HCT116 (cell line): ENCODE measurements around the gene TMEM266. TPM values are rescaled to one million over a fixed set of nuclear protein-coding genes. Genes with fewer than 3 reads are reported as not detected.
A peak's percentile ranks its signal among the peaks of the same experiment; 100 is the strongest.

Experiments
- ATAC-seq: fragments of 200-7000 bp; cut with Tn5 transposase; 2 replicates; pipeline ENCODE4 v1.9.1; 2020; ENCODE audit warnings: mild to moderate bottlenecking, moderate library complexity
- BruUV-seq: library from RNA; stranded (reverse); fragments of 400-500 nt; replicated peaks from 2 replicates; lab custom pipeline; 2021; lab: Mats Ljungman, UMichigan
- CTCF ChIA-PET: fragments of 300-600 bp; sonication (Branson Sonifier 250); formaldehyde crosslinking; loops from one replicate; lab custom pipeline; 2021; ENCODE audit warnings: antibody characterized with exemption; lab: Charles Lee
- POLR2A ChIA-PET: fragments of 300-600, 350-600 bp; sonication (Branson Sonifier 250); formaldehyde crosslinking; loops from one replicate; lab custom pipeline; 2021; ENCODE audit warnings: antibody characterized with exemption; lab: Charles Lee
- RAD21 ChIA-PET, 2 experiments: fragments of 300-600 bp; sonication (Branson Sonifier 250); formaldehyde crosslinking; loops; one replicate each; lab custom pipeline; 2023; ENCODE audit warnings: low total read pairs in 2 of 2; ENCODE audit not compliant: uncharacterized antibody in 2 of 2, unreplicated experiment in 2 of 2, low non-redundant PET in 1 of 2; lab: Charles Lee
- DNase-seq: peaks from one replicate; pipeline ENCODE4 v3.0.0-alpha.2; 2010; ENCODE audit warnings: low read depth, low spot score
- H2AFZ ChIP-seq: fragments of 200-600 bp; shearing (Covaris generic), sonication (generic); 2 replicates; pipeline ENCODE4 v1.6.1; 2017; ENCODE audit warnings: low read depth, mixed run types, mixed read lengths, antibody characterized with exemption, low read length; ENCODE audit not compliant: poor library complexity, severe bottlenecking
- H3K27ac ChIP-seq: 2 replicates; pipeline ENCODE4 v1.5.1; 2012; ENCODE audit warnings: low read depth, low read length
- H3K27me3 ChIP-seq: fragments of 200-600 bp; sonication (generic); 2 replicates; pipeline ENCODE4 v1.6.1; 2016; ENCODE audit warnings: mixed run types, low read length, mixed read lengths; ENCODE audit not compliant: insufficient read depth
- H3K36me3 ChIP-seq, 2 experiments: fragments of 200-500 bp in 1 of 2; fragments of 200-600 bp in 1 of 2; sonication (Bioruptor generic) in 1 of 2; sonication (generic) in 1 of 2; 2 replicates each; pipeline versions ENCODE4 v1.5.1 to v1.6.1; 2014 to 2016; ENCODE audit warnings: low read length in 2 of 2, inconsistent platforms in 1 of 2, mixed read lengths in 1 of 2, mixed run types in 1 of 2; ENCODE audit not compliant: insufficient read depth in 2 of 2, control insufficient read depth in 1 of 2
- H3K4me1 ChIP-seq, 2 experiments: fragments of 200-600 bp in 1 of 2; sonication (generic) in 1 of 2; 2 replicates each; pipeline versions ENCODE4 v1.5.1 to v1.6.1; 2012 to 2017; ENCODE audit warnings: low read length in 2 of 2, inconsistent platforms in 1 of 2, mild to moderate bottlenecking in 1 of 2, mixed read lengths in 1 of 2, mixed run types in 1 of 2, moderate library complexity in 1 of 2; ENCODE audit not compliant: insufficient read depth in 2 of 2, control insufficient read depth in 1 of 2
- H3K4me2 ChIP-seq: fragments of 200-600 bp; sonication (generic); 2 replicates; pipeline ENCODE4 v1.6.1; 2017; ENCODE audit warnings: mixed run types, low read length, mixed read lengths
- H3K4me3 ChIP-seq, 2 experiments: fragments of 200-600 bp in 1 of 2; sonication (generic) in 1 of 2; replicated peaks in 1 of 2; 2 replicates each; pipeline ENCODE4 v1.5.1; 2011 to 2016; ENCODE audit warnings: low read length in 2 of 2, control low read depth in 1 of 2, low read depth in 1 of 2, mild to moderate bottlenecking in 1 of 2, mixed read lengths in 1 of 2, mixed run types in 1 of 2
- H3K79me2 ChIP-seq: fragments of 200-600 bp; sonication (generic); 2 replicates; pipeline ENCODE4 v1.6.1; 2017; ENCODE audit warnings: mild to moderate bottlenecking, mixed run types, low read length, moderate library complexity, mixed read lengths; ENCODE audit not compliant: insufficient read depth
- H3K9ac ChIP-seq: fragments of 200-600 bp; sonication (generic); 2 replicates; pipeline ENCODE4 v1.6.1; 2016; ENCODE audit warnings: low read length, mixed read lengths
- H3K9me2 ChIP-seq: fragments of 200-600 bp; sonication (generic), shearing (Covaris generic); 2 replicates; pipeline ENCODE4 v1.6.1; 2017; ENCODE audit warnings: mixed run types, mild to moderate bottlenecking, moderate library complexity; ENCODE audit not compliant: insufficient read depth
- H3K9me3 ChIP-seq, 2 experiments: fragments of 200-500 bp in 1 of 2; fragments of 200-600 bp in 1 of 2; sonication (Bioruptor generic) in 1 of 2; sonication (generic) in 1 of 2; 2 replicates each; pipeline ENCODE4 v1.6.1; 2014 to 2017; ENCODE audit warnings: low read length in 2 of 2, mixed read lengths in 2 of 2, inconsistent platforms in 1 of 2, low read depth in 1 of 2, mild to moderate bottlenecking in 1 of 2, mixed run types in 1 of 2, moderate library complexity in 1 of 2; ENCODE audit not compliant: control insufficient read depth in 1 of 2, insufficient read depth in 1 of 2
- H4K20me1 ChIP-seq: fragments of 200-600 bp; sonication (generic), shearing (Covaris generic); 2 replicates; pipeline ENCODE4 v1.6.1; 2017; ENCODE audit warnings: mixed run types, mild to moderate bottlenecking, moderate library complexity; ENCODE audit not compliant: insufficient read depth
- CBX3 ChIP-seq: IDR thresholded peaks from 2 replicates; pipeline ENCODE4 v1.6.1; 2012; ENCODE audit warnings: low read depth
- CEBPB ChIP-seq: IDR thresholded peaks from 2 replicates; pipeline ENCODE4 v1.6.1; 2012; ENCODE audit warnings: low read depth
- EGR1 ChIP-seq: IDR thresholded peaks from 2 replicates; pipeline ENCODE4 v1.6.1; 2012; ENCODE audit warnings: low read depth
- ELF1 ChIP-seq: IDR thresholded peaks from 2 replicates; pipeline ENCODE4 v1.6.1; 2012; ENCODE audit warnings: low read depth, borderline replicate concordance
- EZH2phosphoT487 ChIP-seq: fragments of 200-600 bp; IDR thresholded peaks from 2 replicates; pipeline ENCODE4 v1.6.1; 2018; ENCODE audit warnings: antibody characterized with exemption, borderline replicate concordance
- FOSL1 ChIP-seq: IDR thresholded peaks from 2 replicates; pipeline ENCODE4 v1.6.1; 2012; ENCODE audit warnings: low read depth
- JUND ChIP-seq: IDR thresholded peaks from 2 replicates; pipeline ENCODE4 v1.6.1; 2012
- POLR2AphosphoS5 ChIP-seq: IDR thresholded peaks from 2 replicates; pipeline ENCODE4 v1.6.1; 2011; ENCODE audit warnings: mild to moderate bottlenecking, low read depth, low read length, moderate library complexity
- RAD21 ChIP-seq: IDR thresholded peaks from 2 replicates; pipeline ENCODE4 v1.6.1; 2012; ENCODE audit warnings: low read depth, mild to moderate bottlenecking
- SIN3A ChIP-seq: IDR thresholded peaks from 2 replicates; pipeline ENCODE4 v1.6.1; 2012; ENCODE audit warnings: low read depth
- YY1 ChIP-seq: IDR thresholded peaks from 2 replicates; pipeline ENCODE4 v1.6.1; 2011; ENCODE audit warnings: low read length, low read depth, moderate library complexity, mild to moderate bottlenecking; ENCODE audit not compliant: insufficient replicate concordance; ENCODE audit errors: extremely low read depth
- intact Hi-C: fragments of 100-400 bp; cut with micrococcal nuclease; formaldehyde crosslinking; loops from 2 replicates; pipeline ENCODE4 v1.10.0; 2022
- total RNA-seq: library from RNA; stranded (reverse); gene quantifications from one replicate; pipeline ENCODE4 v1.2.1, GENCODE V29; 2021; ENCODE audit not compliant: unreplicated experiment
- TF ChIP-seq, protein P1 (sequence below): IDR thresholded peaks from 2 replicates; pipeline ENCODE4 v1.6.1; 2012; ENCODE audit warnings: low read depth
- TF ChIP-seq, protein P2 (sequence below), 3 experiments: fragments of 200-600 bp in 1 of 3; sonication (generic) in 1 of 3; IDR thresholded peaks in 2 of 3; conservative IDR thresholded peaks in 1 of 3; 2 replicates each; pipeline ENCODE4 v1.5.1; 2012 to 2017; ENCODE audit warnings: low read depth in 2 of 3, low read length in 2 of 3, antibody characterized with exemption in 1 of 3, borderline replicate concordance in 1 of 3, control low read depth in 1 of 3, mild to moderate bottlenecking in 1 of 3, mixed read lengths in 1 of 3, mixed run types in 1 of 3, moderate library complexity in 1 of 3; ENCODE audit not compliant: insufficient read depth in 1 of 3
- TF ChIP-seq, protein P3 (sequence below): IDR thresholded peaks from 2 replicates; pipeline ENCODE4 v1.6.1; 2011; ENCODE audit warnings: mild to moderate bottlenecking, low read length, moderate library complexity; ENCODE audit not compliant: insufficient replicate concordance; ENCODE audit errors: extremely low read depth

The TMEM266 gene
- total RNA-seq, 1 experiment from 2014 or later, result 0.91 TPM

DNA sequence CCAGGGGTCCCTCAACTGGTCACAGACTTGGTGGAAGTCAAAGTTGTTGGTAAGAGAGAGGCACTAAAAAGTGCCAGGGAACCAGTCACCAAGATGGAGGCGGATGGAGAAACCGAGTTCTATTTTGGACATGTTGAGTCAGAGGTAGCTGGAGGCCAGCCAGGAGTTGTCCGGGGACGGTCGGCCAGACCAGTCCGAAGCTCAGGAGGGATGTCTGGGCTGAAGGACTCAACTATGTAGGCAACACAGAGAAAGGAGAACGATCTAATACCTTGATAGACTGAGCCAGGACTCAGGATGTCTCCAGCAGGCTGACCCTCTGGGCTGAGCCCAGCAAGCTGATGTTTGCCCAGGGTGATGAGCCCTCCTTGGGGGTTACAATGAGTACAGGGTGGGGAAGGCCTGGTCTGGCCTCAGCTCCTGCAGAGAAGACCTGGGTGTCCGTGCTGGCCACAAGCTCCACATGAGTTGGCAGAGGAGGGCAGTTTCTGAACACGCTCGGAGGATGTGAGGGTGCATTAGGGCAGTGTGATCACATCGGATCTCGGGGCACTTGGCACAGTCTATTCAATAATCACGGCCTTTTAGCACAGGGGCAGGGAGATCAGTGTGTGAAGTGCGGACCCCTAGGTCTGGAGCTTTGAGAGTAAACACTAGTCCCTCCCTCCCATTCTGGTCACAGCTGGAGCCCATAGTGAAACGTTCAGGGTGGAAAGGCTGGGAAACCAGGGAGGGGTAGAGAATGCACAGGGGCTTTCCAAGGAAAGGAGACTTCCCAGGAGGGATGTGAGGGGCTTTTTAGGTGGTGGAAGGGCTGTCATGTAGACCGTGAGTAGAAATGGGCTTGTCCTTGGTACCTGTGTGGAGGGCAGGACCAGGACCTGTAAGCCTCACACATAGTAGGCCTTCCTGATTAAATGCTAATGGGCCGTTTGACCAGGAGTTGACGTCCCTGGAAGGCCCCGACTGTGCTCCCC lies 139.6 kb downstream of the TMEM266 start:
- H3K4me3 ChIP-seq, result peak overlapping the region in 1 of 2 experiments; percentile 24; a peak in 2 of 4 replicates
- no peaks in the 10 kb centered on the region for H4K20me1 ChIP-seq
- peak overlapping the region; percentile 62 for H3K27ac ChIP-seq
- H3K9ac ChIP-seq, result peak overlapping the region; percentile 22; the same call in 1 of the 2 replicates
- peak; percentile 39 for DNase-seq
- H3K27me3 ChIP-seq, result no peaks in the 10 kb centered on the region
- ChIA-PET CTCF (interaction anchor here (1.0 to 2.3 kb wide), 3 partner anchors 9 to 390 kb away, joined by 3 to 8 read pairs (median 3); no protein-coding TSS in a partner anchor), POLR2A (interaction anchor here (0.9 to 1.3 kb wide), 2 partner anchors 10 to 14 kb away, joined by 3 read pairs; no protein-coding TSS in a partner anchor), RAD21 (no interaction called here)
- ATAC-seq, result peak; percentile 18
- H3K36me3 ChIP-seq, result no peaks in the 10 kb centered on the region
- peaks cover 52 to 59% of the 10 kb centered on the region in 2 experiments for H3K4me1 ChIP-seq
- H3K9me3 ChIP-seq, result no peaks in the 10 kb centered on the region
- intact Hi-C loops, result no loop called here
- no peaks in the 10 kb centered on the region for H3K79me2 ChIP-seq
- TF ChIP-seq EZH2phosphoT487 (no peak), FOSL1 (no peak), POLR2AphosphoS5 (peak; percentile 17; the same call in 1 of the 2 replicates), ELF1 (no peak), RAD21 (no peak), YY1 (peak; percentile 70), SIN3A (no peak), CBX3 (no peak), EGR1 (no peak), CEBPB (no peak), JUND (no peak)
- TF ChIP-seq, protein P1, sequence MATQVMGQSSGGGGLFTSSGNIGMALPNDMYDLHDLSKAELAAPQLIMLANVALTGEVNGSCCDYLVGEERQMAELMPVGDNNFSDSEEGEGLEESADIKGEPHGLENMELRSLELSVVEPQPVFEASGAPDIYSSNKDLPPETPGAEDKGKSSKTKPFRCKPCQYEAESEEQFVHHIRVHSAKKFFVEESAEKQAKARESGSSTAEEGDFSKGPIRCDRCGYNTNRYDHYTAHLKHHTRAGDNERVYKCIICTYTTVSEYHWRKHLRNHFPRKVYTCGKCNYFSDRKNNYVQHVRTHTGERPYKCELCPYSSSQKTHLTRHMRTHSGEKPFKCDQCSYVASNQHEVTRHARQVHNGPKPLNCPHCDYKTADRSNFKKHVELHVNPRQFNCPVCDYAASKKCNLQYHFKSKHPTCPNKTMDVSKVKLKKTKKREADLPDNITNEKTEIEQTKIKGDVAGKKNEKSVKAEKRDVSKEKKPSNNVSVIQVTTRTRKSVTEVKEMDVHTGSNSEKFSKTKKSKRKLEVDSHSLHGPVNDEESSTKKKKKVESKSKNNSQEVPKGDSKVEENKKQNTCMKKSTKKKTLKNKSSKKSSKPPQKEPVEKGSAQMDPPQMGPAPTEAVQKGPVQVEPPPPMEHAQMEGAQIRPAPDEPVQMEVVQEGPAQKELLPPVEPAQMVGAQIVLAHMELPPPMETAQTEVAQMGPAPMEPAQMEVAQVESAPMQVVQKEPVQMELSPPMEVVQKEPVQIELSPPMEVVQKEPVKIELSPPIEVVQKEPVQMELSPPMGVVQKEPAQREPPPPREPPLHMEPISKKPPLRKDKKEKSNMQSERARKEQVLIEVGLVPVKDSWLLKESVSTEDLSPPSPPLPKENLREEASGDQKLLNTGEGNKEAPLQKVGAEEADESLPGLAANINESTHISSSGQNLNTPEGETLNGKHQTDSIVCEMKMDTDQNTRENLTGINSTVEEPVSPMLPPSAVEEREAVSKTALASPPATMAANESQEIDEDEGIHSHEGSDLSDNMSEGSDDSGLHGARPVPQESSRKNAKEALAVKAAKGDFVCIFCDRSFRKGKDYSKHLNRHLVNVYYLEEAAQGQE, result no peak
- TF ChIP-seq, protein P2, sequence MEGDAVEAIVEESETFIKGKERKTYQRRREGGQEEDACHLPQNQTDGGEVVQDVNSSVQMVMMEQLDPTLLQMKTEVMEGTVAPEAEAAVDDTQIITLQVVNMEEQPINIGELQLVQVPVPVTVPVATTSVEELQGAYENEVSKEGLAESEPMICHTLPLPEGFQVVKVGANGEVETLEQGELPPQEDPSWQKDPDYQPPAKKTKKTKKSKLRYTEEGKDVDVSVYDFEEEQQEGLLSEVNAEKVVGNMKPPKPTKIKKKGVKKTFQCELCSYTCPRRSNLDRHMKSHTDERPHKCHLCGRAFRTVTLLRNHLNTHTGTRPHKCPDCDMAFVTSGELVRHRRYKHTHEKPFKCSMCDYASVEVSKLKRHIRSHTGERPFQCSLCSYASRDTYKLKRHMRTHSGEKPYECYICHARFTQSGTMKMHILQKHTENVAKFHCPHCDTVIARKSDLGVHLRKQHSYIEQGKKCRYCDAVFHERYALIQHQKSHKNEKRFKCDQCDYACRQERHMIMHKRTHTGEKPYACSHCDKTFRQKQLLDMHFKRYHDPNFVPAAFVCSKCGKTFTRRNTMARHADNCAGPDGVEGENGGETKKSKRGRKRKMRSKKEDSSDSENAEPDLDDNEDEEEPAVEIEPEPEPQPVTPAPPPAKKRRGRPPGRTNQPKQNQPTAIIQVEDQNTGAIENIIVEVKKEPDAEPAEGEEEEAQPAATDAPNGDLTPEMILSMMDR (IDR thresholded peaks at IDR 0.05 in 2 of 3, conservative IDR thresholded peaks at IDR 0.05 in 1 of 3; ENCODE audit: borderline replicate concordance in 1 of 3, insufficient read depth in 1 of 3, low read depth in 2 of 3, low read length in 2 of 3), result no peak
- TF ChIP-seq, protein P3, sequence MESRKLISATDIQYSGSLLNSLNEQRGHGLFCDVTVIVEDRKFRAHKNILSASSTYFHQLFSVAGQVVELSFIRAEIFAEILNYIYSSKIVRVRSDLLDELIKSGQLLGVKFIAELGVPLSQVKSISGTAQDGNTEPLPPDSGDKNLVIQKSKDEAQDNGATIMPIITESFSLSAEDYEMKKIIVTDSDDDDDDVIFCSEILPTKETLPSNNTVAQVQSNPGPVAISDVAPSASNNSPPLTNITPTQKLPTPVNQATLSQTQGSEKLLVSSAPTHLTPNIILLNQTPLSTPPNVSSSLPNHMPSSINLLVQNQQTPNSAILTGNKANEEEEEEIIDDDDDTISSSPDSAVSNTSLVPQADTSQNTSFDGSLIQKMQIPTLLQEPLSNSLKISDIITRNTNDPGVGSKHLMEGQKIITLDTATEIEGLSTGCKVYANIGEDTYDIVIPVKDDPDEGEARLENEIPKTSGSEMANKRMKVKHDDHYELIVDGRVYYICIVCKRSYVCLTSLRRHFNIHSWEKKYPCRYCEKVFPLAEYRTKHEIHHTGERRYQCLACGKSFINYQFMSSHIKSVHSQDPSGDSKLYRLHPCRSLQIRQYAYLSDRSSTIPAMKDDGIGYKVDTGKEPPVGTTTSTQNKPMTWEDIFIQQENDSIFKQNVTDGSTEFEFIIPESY, result no peak
- no peaks in the 10 kb centered on the region for H3K9me2 ChIP-seq
- H3K4me2 ChIP-seq, result peak overlapping the region; percentile 77
- BruUV-seq, result no TSS peak
- H2AFZ ChIP-seq, result no peak overlapping the region
